MM.1S (cell line): ENCODE data around the gene CCR6.

Source experiments
- DNase-seq: peaks from one replicate; pipeline ENCODE4 v3.0.0-alpha.2; 2015
- H2AFZ ChIP-seq: fragments of 300-600 bp; sonication (generic); 2 replicates; pipeline ENCODE4 v1.6.0; 2016; ENCODE audit warnings: antibody characterized with exemption, low read length
- H3F3A ChIP-seq: fragments of 300-600 bp; sonication (generic); 2 replicates; pipeline ENCODE4 v1.6.1; 2016; ENCODE audit warnings: mild to moderate bottlenecking, antibody characterized with exemption, low read length, moderate library complexity, mixed read lengths; ENCODE audit not compliant: insufficient read depth
- H3K27ac ChIP-seq: fragments of 300-600 bp; sonication (generic); 2 replicates; pipeline ENCODE4 v1.5.1; 2016; ENCODE audit warnings: mild to moderate bottlenecking, low read length
- H3K27me3 ChIP-seq: fragments of 300-600 bp; sonication (generic); replicated peaks from 2 replicates; pipeline ENCODE4 v1.6.0; 2016; ENCODE audit warnings: low read length; ENCODE audit not compliant: insufficient read depth
- H3K36me3 ChIP-seq: fragments of 300-600 bp; sonication (generic); replicated peaks from 2 replicates; pipeline ENCODE4 v1.6.1; 2016; ENCODE audit warnings: mild to moderate bottlenecking, low read length, mixed read lengths; ENCODE audit not compliant: insufficient read depth
- H3K4me1 ChIP-seq: fragments of 300-600 bp; sonication (generic); 2 replicates; pipeline ENCODE4 v1.6.1; 2016; ENCODE audit warnings: low read length, mixed read lengths
- H3K4me2 ChIP-seq: fragments of 300-600 bp; sonication (generic); 2 replicates; pipeline ENCODE4 v1.6.0; 2016; ENCODE audit warnings: low read depth, low read length
- H3K4me3 ChIP-seq: fragments of 300-600 bp; sonication (generic); 2 replicates; pipeline ENCODE4 v1.5.1; 2016; ENCODE audit warnings: low read length, mixed read lengths
- H3K79me2 ChIP-seq: fragments of 300-600 bp; sonication (generic); 2 replicates; pipeline ENCODE4 v1.6.1; 2016; ENCODE audit warnings: mixed run types, low read length, mixed read lengths
- H3K9ac ChIP-seq: fragments of 300-600 bp; sonication (generic); 2 replicates; pipeline ENCODE4 v1.6.1; 2016; ENCODE audit warnings: low read length, mixed read lengths
- H3K9me2 ChIP-seq: fragments of 300-600 bp; sonication (generic); replicated peaks from 2 replicates; pipeline ENCODE4 v1.6.1; 2016; ENCODE audit warnings: mild to moderate bottlenecking, low read length, mixed read lengths; ENCODE audit not compliant: insufficient read depth
- H3K9me3 ChIP-seq: fragments of 300-600 bp; sonication (generic); replicated peaks from 2 replicates; pipeline ENCODE4 v1.6.1; 2016; ENCODE audit warnings: mild to moderate bottlenecking, low read length, mixed read lengths; ENCODE audit not compliant: insufficient read depth
- H4K20me1 ChIP-seq: fragments of 300-600 bp; sonication (generic); 2 replicates; pipeline ENCODE4 v1.6.1; 2016; ENCODE audit warnings: mild to moderate bottlenecking, low read length, moderate library complexity, mixed read lengths; ENCODE audit not compliant: insufficient read depth
- EZH2 ChIP-seq: fragments of 300-600 bp; sonication (generic); optimal IDR thresholded peaks from 2 replicates; pipeline ENCODE3; 2017; ENCODE audit warnings: low read depth, mild to moderate bottlenecking, antibody characterized with exemption, low read length, mixed read lengths
- EZH2phosphoT487 ChIP-seq: fragments of 300-600 bp; sonication (generic); IDR thresholded peaks from 2 replicates; pipeline ENCODE4 v1.6.1; 2018; ENCODE audit warnings: antibody characterized with exemption, low read length
- TF ChIP-seq, protein P1 (sequence below): fragments of 300-600 bp; sonication (generic); IDR thresholded peaks from 2 replicates; pipeline ENCODE4 v1.5.1; 2016; ENCODE audit warnings: antibody characterized with exemption, low read length, mixed read lengths

CCR6 gene

DNA sequence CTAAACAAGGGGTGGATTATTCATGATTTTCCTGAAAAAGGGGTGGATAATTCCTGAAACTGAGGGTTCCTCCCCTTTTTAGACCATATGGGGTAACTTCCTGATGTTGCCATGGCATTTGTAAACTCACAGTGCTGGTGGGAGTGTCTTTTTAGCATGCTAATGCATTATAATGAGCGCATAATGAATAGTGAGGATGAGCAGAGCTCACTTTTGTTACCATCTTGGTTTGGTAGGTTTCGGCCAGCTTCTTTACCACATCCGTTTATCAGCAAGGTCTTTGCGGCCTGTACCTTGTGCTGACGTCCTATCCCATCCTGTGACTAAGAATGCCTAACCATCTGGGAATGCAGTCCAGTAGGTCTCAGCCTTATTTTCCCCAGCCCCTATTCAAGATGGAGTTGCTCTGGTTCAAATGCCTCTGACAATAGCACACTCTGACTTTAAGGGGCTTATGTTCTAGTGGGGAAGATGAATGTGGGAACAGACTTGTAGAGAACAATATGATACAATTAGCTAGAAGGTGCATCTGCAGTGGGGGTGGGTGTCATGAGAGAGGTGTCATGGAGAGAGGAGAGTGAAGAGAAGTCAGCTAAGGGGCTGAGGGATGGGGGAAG is 39.1 kb downstream of the CCR6 start:
- no peak overlapping the region for H2AFZ ChIP-seq
- TF ChIP-seq EZH2phosphoT487 (no peak), EZH2 (no peak)
- TF ChIP-seq, protein P1, sequence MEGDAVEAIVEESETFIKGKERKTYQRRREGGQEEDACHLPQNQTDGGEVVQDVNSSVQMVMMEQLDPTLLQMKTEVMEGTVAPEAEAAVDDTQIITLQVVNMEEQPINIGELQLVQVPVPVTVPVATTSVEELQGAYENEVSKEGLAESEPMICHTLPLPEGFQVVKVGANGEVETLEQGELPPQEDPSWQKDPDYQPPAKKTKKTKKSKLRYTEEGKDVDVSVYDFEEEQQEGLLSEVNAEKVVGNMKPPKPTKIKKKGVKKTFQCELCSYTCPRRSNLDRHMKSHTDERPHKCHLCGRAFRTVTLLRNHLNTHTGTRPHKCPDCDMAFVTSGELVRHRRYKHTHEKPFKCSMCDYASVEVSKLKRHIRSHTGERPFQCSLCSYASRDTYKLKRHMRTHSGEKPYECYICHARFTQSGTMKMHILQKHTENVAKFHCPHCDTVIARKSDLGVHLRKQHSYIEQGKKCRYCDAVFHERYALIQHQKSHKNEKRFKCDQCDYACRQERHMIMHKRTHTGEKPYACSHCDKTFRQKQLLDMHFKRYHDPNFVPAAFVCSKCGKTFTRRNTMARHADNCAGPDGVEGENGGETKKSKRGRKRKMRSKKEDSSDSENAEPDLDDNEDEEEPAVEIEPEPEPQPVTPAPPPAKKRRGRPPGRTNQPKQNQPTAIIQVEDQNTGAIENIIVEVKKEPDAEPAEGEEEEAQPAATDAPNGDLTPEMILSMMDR, result no peak
- H3K4me2 ChIP-seq, result no peak overlapping the region
- no peak for DNase-seq
- H3K79me2 ChIP-seq, result no peaks in the 10 kb centered on the region
- no peaks in the 10 kb centered on the region for H3K27me3 ChIP-seq
- H3K4me3 ChIP-seq, result no peak overlapping the region
- H4K20me1 ChIP-seq, result no peaks in the 10 kb centered on the region
- no peak overlapping the region for H3K27ac ChIP-seq
- no peaks in the 10 kb centered on the region for H3K4me1 ChIP-seq
- H3K9ac ChIP-seq, result no peak overlapping the region
- H3K9me3 ChIP-seq, result no peaks in the 10 kb centered on the region
- H3K36me3 ChIP-seq, result no peaks in the 10 kb centered on the region
- no peaks in the 10 kb centered on the region for H3F3A ChIP-seq
- no peaks in the 10 kb centered on the region for H3K9me2 ChIP-seq

DNA sequence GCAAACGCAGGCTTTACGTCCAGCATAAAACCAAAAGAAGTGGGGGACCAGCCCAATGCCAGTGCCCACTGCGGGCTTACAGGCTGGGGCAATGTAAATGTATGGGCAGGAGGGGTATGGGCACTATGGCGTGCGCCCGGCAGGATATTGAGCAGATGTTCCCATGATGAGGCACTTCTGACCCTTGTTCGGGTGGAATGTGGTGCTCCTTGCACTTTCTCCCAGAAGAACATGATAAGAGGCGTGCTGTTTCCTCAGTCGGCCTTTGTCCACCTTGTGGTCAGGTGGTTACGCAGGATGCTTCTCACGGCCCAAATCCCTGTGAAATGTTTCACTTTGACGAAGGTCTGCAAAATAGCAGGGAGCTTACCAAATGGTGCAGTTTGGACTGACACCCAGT is 39.7 kb downstream of the CCR6 start:
- Histone ChIP-seq H3K9me3 (no peaks in the 10 kb centered on the region), H3K4me3 (no peak overlapping the region), H3K36me3 (no peaks in the 10 kb centered on the region), H2AFZ (no peak overlapping the region), H4K20me1 (no peaks in the 10 kb centered on the region), H3K27me3 (no peaks in the 10 kb centered on the region), H3K9ac (no peak overlapping the region), H3K9me2 (no peaks in the 10 kb centered on the region), H3K79me2 (no peaks in the 10 kb centered on the region), H3K4me1 (no peaks in the 10 kb centered on the region), H3F3A (no peaks in the 10 kb centered on the region), H3K4me2 (no peak overlapping the region), H3K27ac (no peak overlapping the region)
- no peak for DNase-seq
- TF ChIP-seq, protein P1, result no peak

DNA sequence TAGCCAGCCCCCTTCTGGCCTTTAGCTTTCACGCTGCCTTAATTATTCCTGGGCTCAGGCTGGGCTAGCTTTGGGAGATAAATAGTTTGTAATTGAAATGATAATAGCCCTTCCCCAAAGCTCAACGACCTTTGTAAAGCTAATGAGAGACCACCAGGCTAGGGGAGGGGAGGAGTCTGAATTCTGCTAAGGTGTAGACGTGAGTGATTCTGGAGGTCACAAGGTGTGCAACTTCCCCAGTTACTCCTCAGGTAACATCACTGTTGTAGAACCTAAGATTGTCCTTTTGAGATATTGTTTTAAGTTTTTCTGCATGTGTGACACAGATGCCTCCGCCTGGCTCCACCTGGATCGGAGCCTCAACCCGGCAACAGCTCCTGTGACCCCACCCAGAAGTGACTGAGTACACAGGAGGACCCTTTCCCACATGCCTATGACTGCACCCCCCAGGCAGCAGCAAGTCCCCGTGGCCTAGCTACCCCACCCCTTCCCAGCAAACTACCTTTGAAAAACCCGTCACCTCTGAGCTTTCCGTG is 40.6 kb downstream of the CCR6 start:
- H3K36me3 ChIP-seq, result no peaks in the 10 kb centered on the region
- H2AFZ ChIP-seq, result no peak overlapping the region
- no peaks in the 10 kb centered on the region for H3K4me1 ChIP-seq
- DNase-seq, result no peak
- TF ChIP-seq EZH2phosphoT487 (no peak), EZH2 (no peak)
- TF ChIP-seq, protein P1, result no peak
- H3K4me2 ChIP-seq, result no peak overlapping the region
- H3F3A ChIP-seq, result no peaks in the 10 kb centered on the region
- H3K4me3 ChIP-seq, result no peak overlapping the region
- H3K9ac ChIP-seq, result no peak overlapping the region
- no peaks in the 10 kb centered on the region for H3K27me3 ChIP-seq
- no peaks in the 10 kb centered on the region for H3K9me2 ChIP-seq
- no peaks in the 10 kb centered on the region for H3K9me3 ChIP-seq
- no peaks in the 10 kb centered on the region for H3K79me2 ChIP-seq
- H4K20me1 ChIP-seq, result no peaks in the 10 kb centered on the region
- H3K27ac ChIP-seq, result no peak overlapping the region
